Right lobe of liver (tissue), 6 donors: ENCODE data around the gene TEX11. TPM values are rescaled to one million over a fixed set of nuclear protein-coding genes. Genes with fewer than 3 reads are reported as not detected.
"Not testable (repeated sequence)": the region's sequence is repeated elsewhere in the genome, so short reads cannot be mapped to it uniquely, and the experiment has no call there.

Experiments used
- ATAC-seq, 4 donors: fragments of 200-7000 bp; cut with Tn5 transposase; one replicate each; pipeline ENCODE4 v1.9.1; 2020; ENCODE audit warnings: mild to moderate bottlenecking in 4 of 4, moderate library complexity in 4 of 4
- DNase-seq, 3 donors: peaks; one replicate each; pipeline ENCODE4 v3.0.0-alpha.2; 2020
- H3K27ac ChIP-seq, 3 donors: fragments of 200-600 bp; one replicate each; pipeline ENCODE4 v1.8.0; 2022
- H3K27me3 ChIP-seq, 2 donors: fragments of 200-600 bp; one replicate each; pipeline ENCODE4 v1.8.0; 2022
- H3K36me3 ChIP-seq, 4 donors: fragments of 200-600 bp; sonication (generic) in 1 of 4; one replicate each; pipeline versions ENCODE4 v1.5.1 to v1.8.0; 2017 to 2022; ENCODE audit warnings: control low read depth in 1 of 4
- H3K4me1 ChIP-seq, 4 donors: fragments of 200-600 bp; sonication (generic) in 1 of 4; one replicate each; pipeline versions ENCODE4 v1.5.1 to v1.8.0; 2017 to 2022; ENCODE audit warnings: control low read depth in 1 of 4
- H3K4me3 ChIP-seq, 3 donors: fragments of 200-600 bp; one replicate each; pipeline ENCODE4 v1.8.0; 2022
- H3K9me3 ChIP-seq, 4 donors: fragments of 200-600 bp; sonication (generic) in 1 of 4; one replicate each; pipeline versions ENCODE4 v1.5.1 to v1.8.0; 2017 to 2022; ENCODE audit warnings: control low read depth in 1 of 4
- POLR2A ChIP-seq: fragments of 450-650 bp; IDR thresholded peaks from one replicate; pipeline ENCODE4 v1.6.1; 2017; ENCODE audit warnings: antibody characterized with exemption, mild to moderate bottlenecking
- WGBS: methylation state at CpG from one replicate; pipeline ENCODE4 v1.1.6; 2018; ENCODE audit warnings: low coverage, low lambda C conversion rate; ENCODE audit not compliant: insufficient coverage; ENCODE audit errors: missing lambda C conversion rate; 5-methylcytosine and 5-hydroxymethylcytosine counted together
- intact Hi-C, 2 donors: fragments of 100-400 bp; cut with DNase I; formaldehyde crosslinking; loops; one replicate each; pipeline versions ENCODE4 v1.11.2 to v1.14.1; 2022
- total RNA-seq, 6 experiments: library from RNA; depleted of rRNA in 2 of 6; stranded (reverse); fragments of >200 nt in 2 of 6; fragmentation: NEBNext Ultra II Directional in 3 of 6; extraction: Animal tissue kit (Norgen Biotek cat#: 25700) in 3 of 6; gene quantifications; one replicate each; pipeline versions ENCODE4 v1.1.0 to v1.2.4, GENCODE V29; 2016 to 2023
- TF ChIP-seq, protein P1 (sequence below), 4 donors: fragments of 200-600 bp in 3 of 4; fragments of 450-650 bp in 1 of 4; IDR thresholded peaks; one replicate each; pipeline versions ENCODE4 v1.5.1 to v1.8.0; 2016 to 2022; ENCODE audit warnings: antibody characterized with exemption in 4 of 4, mild to moderate bottlenecking in 2 of 4
- donor health status: DM: no; HTN: yes; CAD: no.
- donor health status: DM: no; HTN: no; CAD: no.
- donor health status: DM: no; HTN: no; CAD: no.
- donor health status: DM: no; HTN: yes; CAD: no.
- donor health status: DM: no; HTN: yes; CAD: no.

Gene TEX11
- total RNA-seq, 6 experiments from 2014 or later, result 0.09 TPM; not detected in 5

DNA sequence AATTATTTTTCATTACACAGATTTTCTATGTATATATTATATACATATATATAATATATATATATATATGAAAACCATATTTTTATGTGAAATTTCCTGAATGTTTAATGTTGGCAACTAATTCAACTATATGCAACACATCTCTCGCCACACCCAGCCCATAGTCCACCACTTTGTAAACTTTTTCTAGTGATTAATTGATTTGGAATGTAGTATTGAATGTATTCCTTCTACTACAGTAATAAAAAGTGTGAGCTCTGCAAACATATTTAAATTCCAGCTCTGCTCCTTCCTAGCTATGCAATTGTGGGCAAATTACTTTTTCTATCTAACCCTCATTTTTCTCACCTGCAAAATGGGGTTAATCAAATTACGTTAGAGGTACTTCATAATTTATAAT, 187.8 kb downstream of the TEX11 start:
- no peaks in the 10 kb centered on the region for H3K36me3 ChIP-seq
- no peak overlapping the region for H3K4me3 ChIP-seq
- DNase-seq (no peak), ATAC-seq (no peak)
- H3K4me1 ChIP-seq, result no peaks in the 10 kb centered on the region
- intact Hi-C loops, result no loop called here
- WGBS, result 61% methylated on average over 2 of the region's 2 CpGs
- no peak for TF ChIP-seq POLR2A
- TF ChIP-seq, protein P1, sequence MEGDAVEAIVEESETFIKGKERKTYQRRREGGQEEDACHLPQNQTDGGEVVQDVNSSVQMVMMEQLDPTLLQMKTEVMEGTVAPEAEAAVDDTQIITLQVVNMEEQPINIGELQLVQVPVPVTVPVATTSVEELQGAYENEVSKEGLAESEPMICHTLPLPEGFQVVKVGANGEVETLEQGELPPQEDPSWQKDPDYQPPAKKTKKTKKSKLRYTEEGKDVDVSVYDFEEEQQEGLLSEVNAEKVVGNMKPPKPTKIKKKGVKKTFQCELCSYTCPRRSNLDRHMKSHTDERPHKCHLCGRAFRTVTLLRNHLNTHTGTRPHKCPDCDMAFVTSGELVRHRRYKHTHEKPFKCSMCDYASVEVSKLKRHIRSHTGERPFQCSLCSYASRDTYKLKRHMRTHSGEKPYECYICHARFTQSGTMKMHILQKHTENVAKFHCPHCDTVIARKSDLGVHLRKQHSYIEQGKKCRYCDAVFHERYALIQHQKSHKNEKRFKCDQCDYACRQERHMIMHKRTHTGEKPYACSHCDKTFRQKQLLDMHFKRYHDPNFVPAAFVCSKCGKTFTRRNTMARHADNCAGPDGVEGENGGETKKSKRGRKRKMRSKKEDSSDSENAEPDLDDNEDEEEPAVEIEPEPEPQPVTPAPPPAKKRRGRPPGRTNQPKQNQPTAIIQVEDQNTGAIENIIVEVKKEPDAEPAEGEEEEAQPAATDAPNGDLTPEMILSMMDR (IDR thresholded peaks at IDR 0.05), result no peak
- no peaks in the 10 kb centered on the region for H3K9me3 ChIP-seq
- H3K27me3 ChIP-seq, result no peaks in the 10 kb centered on the region
- H3K27ac ChIP-seq, result no peak overlapping the region

DNA sequence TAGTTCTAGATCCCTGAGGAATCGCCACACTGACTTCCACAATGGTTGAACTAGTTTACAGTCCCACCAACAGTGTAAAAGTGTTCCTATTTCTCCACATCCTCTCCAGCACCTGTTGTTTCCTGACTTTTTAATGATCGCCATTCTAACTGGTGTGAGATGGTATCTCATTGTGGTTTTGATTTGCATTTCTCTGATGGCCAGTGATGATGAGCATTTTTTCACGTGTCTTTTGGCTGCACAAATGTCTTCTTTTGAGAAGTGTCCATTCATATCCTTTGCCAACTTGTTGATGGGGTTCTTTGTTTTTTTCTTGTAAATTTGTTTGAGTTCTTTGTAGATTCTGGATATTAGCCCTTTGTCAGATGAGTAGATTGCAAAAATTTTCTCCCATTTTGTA, 197.2 kb downstream of the TEX11 start:
- DNase-seq, H3K27ac ChIP-seq, H3K36me3 ChIP-seq, ATAC-seq, H3K9me3 ChIP-seq, H3K4me3 ChIP-seq, H3K4me1 ChIP-seq, intact Hi-C loops, H3K27me3 ChIP-seq: not testable (repeated sequence)
- 33% methylated on average over 1 of the region's 3 CpGs for WGBS

DNA sequence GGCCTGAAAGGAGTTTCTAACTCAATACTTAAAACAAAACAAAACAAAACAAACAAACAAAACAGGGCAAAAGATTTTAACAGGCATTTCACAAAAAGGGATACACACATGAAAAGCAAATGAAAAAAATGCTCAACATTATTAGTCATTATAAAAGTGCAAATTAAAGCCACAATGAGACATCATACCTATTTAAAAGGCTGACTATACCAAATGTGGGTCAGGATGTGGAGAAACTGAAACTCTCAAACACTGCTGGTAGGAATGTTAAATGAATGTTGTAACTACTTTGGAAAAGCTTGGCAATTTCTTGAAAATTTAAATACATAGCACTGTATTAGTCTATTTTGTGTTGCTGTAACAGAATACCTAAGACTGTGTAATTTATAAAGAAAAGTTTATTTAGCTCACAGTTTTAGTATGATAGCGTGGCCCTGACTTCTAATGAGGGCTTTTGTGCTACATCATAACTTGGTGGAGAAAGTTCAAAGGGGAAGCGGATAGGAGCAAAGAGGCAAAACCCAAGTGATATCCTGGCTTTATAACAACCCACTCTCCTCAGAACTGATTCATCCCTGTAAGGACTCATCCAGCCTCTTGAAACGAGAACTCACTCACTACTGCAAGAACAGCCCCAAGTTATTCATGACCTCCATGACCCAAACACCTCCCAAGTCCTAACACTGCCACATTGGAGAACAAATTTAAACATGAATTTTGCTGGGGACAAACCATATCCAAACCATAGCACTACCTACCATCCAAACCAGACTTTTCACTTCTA, 214.0 kb downstream of the TEX11 start:
- Histone ChIP-seq H3K27me3 (no peaks in the 10 kb centered on the region), H3K27ac (no peak overlapping the region), H3K36me3 (no peaks in the 10 kb centered on the region), H3K9me3 (no peaks in the 10 kb centered on the region), H3K4me3 (no peak overlapping the region), H3K4me1 (no peaks in the 10 kb centered on the region)
- TF ChIP-seq POLR2A, result no peak
- TF ChIP-seq, protein P1 (IDR thresholded peaks at IDR 0.05), result no peak
- no peak for DNase-seq
- WGBS, result 49% methylated on average over 3 of the region's 3 CpGs
- ATAC-seq, result no peak
- intact Hi-C loops, result no loop called here

DNA sequence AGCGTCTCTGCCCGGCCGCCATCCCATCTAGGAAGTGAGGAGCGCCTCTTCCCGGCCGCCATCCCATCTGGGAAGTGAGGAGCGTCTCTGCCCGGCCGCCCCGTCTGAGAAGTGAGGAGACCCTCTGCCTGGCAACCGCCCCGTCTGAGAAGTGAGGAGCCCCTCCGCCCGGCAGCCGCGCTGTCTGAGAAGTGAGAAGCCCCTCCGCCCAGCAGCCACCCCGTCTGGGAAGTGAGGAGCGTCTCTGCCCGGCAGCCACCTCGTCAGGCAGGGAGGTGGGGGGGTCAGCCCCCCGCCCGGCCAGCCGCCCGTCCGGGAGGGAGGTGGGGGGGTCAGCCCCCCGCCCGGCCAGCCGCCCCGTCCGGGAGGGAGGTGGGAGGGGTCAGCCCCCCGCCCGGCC, 229.1 kb downstream of the TEX11 start:
- DNase-seq, H3K9me3 ChIP-seq, H3K4me3 ChIP-seq, H3K27me3 ChIP-seq, H3K4me1 ChIP-seq, intact Hi-C loops, ATAC-seq, H3K36me3 ChIP-seq, H3K27ac ChIP-seq: not testable (repeated sequence)
- 100% methylated on average over 3 of the region's 33 CpGs for WGBS

DNA sequence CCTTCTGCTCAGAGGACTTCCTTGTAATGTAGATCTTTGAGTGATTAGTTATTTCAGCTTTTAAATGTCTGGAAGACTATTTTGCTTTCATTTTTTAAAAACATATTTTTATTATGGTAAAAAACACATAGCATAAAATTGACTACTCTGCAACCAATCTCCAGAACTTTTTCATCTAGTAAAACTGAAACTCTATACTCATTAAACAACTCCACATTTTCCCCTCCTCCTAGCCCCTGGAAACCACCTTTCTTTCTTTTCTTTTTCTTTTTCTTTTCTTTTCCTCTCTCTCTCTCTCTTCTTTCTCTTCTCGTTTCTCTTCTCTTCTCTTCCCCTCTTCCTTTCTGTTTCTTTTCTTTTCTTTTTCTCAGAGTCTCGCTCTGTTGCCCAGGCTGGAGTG, 233.2 kb downstream of the TEX11 start:
- intact Hi-C loops, result no loop called here

More for the DNA sequence above, 233.2 kb downstream of the TEX11 start:
- WGBS, result 44% methylated on average over 2 of the region's 2 CpGs
- TF ChIP-seq POLR2A, result no peak
- TF ChIP-seq, protein P1 (IDR thresholded peaks at IDR 0.05), result no peak
- H3K27me3 ChIP-seq, result no peaks in the 10 kb centered on the region
- no peak overlapping the region for H3K27ac ChIP-seq
- H3K36me3 ChIP-seq, result no peaks in the 10 kb centered on the region
- ATAC-seq, result no peak
- H3K4me1 ChIP-seq, result no peaks in the 10 kb centered on the region
- no peaks in the 10 kb centered on the region for H3K9me3 ChIP-seq
- no peak overlapping the region for H3K4me3 ChIP-seq
- no peak for DNase-seq
